Panc1 (cell line): Measurements from ENCODE around the gene RBBP4. TPM values are rescaled to one million over a fixed set of nuclear protein-coding genes. Genes with fewer than 3 reads are reported as not detected.
A peak's percentile ranks its signal among the peaks of the same experiment; 100 is the strongest.

Experiments used
- ATAC-seq: fragments of 200-7000 bp; cut with Tn5 transposase; 2 replicates; pipeline ENCODE4 v1.9.1; 2020; ENCODE audit warnings: mild to moderate bottlenecking, moderate library complexity
- BruUV-seq: library from RNA; stranded (reverse); fragments of 400-500 nt; replicated peaks from 2 replicates; lab custom pipeline; 2021; lab: Mats Ljungman, UMichigan
- CTCF ChIA-PET: fragments of 300-600 bp; sonication (Branson Sonifier 250); formaldehyde crosslinking; loops from one replicate; lab custom pipeline; 2022; ENCODE audit warnings: antibody characterized with exemption; lab: Charles Lee
- POLR2A ChIA-PET: fragments of 300-600 bp; sonication (Branson Sonifier 250); formaldehyde crosslinking; loops from one replicate; lab custom pipeline; 2022; ENCODE audit warnings: antibody characterized with exemption; lab: Charles Lee
- DNase-seq: peaks from one replicate; pipeline ENCODE4 v3.0.0-alpha.2; 2010; ENCODE audit warnings: low read depth, low spot score
- H3K27ac ChIP-seq: 2 replicates; pipeline ENCODE4 v1.5.1; 2011; ENCODE audit warnings: mild to moderate bottlenecking, low read length, inconsistent platforms
- H3K27me3 ChIP-seq: fragments of 200-500 bp; sonication (Bioruptor generic); 2 replicates; pipeline ENCODE4 v1.6.0; 2014; ENCODE audit warnings: low read length, inconsistent platforms; ENCODE audit not compliant: control insufficient read depth, insufficient read depth
- H3K36me3 ChIP-seq: fragments of 200-500 bp; sonication (Bioruptor generic); 2 replicates; pipeline ENCODE4 v1.5.1; 2014; ENCODE audit warnings: inconsistent platforms, mild to moderate bottlenecking, low read length, moderate library complexity; ENCODE audit not compliant: control insufficient read depth, insufficient read depth
- H3K4me1 ChIP-seq: 2 replicates; pipeline ENCODE4 v1.5.1; 2011; ENCODE audit warnings: inconsistent platforms, mild to moderate bottlenecking, low read length, moderate library complexity; ENCODE audit not compliant: control insufficient read depth, insufficient read depth
- H3K4me3 ChIP-seq, 2 experiments: 2 replicates each; pipeline ENCODE4 v1.5.1; 2011 to 2012; ENCODE audit warnings: low read depth in 2 of 2, low read length in 2 of 2, mild to moderate bottlenecking in 2 of 2, inconsistent platforms in 1 of 2, moderate library complexity in 1 of 2
- H3K9me3 ChIP-seq: fragments of 200-500 bp; sonication (Bioruptor generic); 2 replicates; pipeline ENCODE4 v1.5.1; 2014; ENCODE audit warnings: low read depth, mild to moderate bottlenecking, inconsistent platforms, low read length, moderate library complexity; ENCODE audit not compliant: control insufficient read depth, insufficient read depth
- CTCF ChIP-seq: fragments of 450-650 bp; IDR thresholded peaks from 2 replicates; pipeline ENCODE4 v1.5.1; 2017; ENCODE audit warnings: mild to moderate bottlenecking
- POLR2AphosphoS5 ChIP-seq: IDR thresholded peaks from 2 replicates; pipeline ENCODE4 v1.6.1; 2012; ENCODE audit warnings: mild to moderate bottlenecking, low read depth, low read length, moderate library complexity
- REST ChIP-seq, 2 experiments: IDR thresholded peaks; 2 replicates each; pipeline ENCODE4 v1.6.1; 2011 to 2012; ENCODE audit warnings: low read depth in 2 of 2, control low read depth in 1 of 2, low read length in 1 of 2, mild to moderate bottlenecking in 1 of 2, moderate library complexity in 1 of 2; ENCODE audit not compliant: insufficient read depth in 1 of 2
- SIN3A ChIP-seq: IDR thresholded peaks from 2 replicates; pipeline ENCODE4 v1.6.1; 2012; ENCODE audit warnings: low read depth, mild to moderate bottlenecking, low read length, moderate library complexity, borderline replicate concordance; ENCODE audit not compliant: insufficient read depth
- TCF7L2 ChIP-seq: IDR thresholded peaks from 2 replicates; pipeline ENCODE4 v1.6.1; 2011; ENCODE audit warnings: mild to moderate bottlenecking, low read depth, low read length, inconsistent platforms
- in situ Hi-C: cut with HindIII; loops from 2 replicates; pipeline ENCODE4 v1.10.0; 2016; ENCODE audit warnings: low sequenced_read_pairs, low pct_unique_long_range_greater_than_20kb
- intact Hi-C: fragments of 100-400 bp; cut with micrococcal nuclease; formaldehyde crosslinking; loops from one replicate; pipeline ENCODE4 v1.10.0; 2022; ENCODE audit not compliant: unreplicated experiment
- total RNA-seq: library from RNA; stranded (reverse); gene quantifications from one replicate; pipeline ENCODE4 v1.2.1, GENCODE V29; 2021; ENCODE audit not compliant: unreplicated experiment

Gene RBBP4
- total RNA-seq, 1 experiment from 2014 or later, result 376 TPM

GRCh38 chr1:32685498-32685897 lies 34.5 kb downstream of the RBBP4 start:
- no peaks in the 10 kb centered on the region for H3K27me3 ChIP-seq
- BruUV-seq, result no TSS peak
- TF ChIP-seq TCF7L2, result no peak
- no peak for TF ChIP-seq SIN3A
- no peak for TF ChIP-seq CTCF
- no peak for TF ChIP-seq POLR2AphosphoS5
- TF ChIP-seq REST (IDR thresholded peaks at IDR 0.05; ENCODE audit: insufficient read depth in 1 of 2, low read depth in 2 of 2, low read length in 1 of 2), result no peak
- H3K4me3 ChIP-seq, result no peak overlapping the region
- ATAC-seq (0 out of 2 replicates have a peak, but pooled peaks have one; percentile 18), DNase-seq (no peak)
- H3K4me1 ChIP-seq, result no peaks in the 10 kb centered on the region
- in situ Hi-C loops, result no loop called here
- no peak overlapping the region for H3K27ac ChIP-seq
- H3K9me3 ChIP-seq, result no peaks in the 10 kb centered on the region
- CTCF ChIA-PET, result no interaction called here
- peaks cover 35% of the 10 kb centered on the region for H3K36me3 ChIP-seq
- POLR2A ChIA-PET, result interaction anchor here (0.6 kb wide), 1 partner anchor 32 kb away, joined by 4 read pairs; no protein-coding TSS in a partner anchor
- intact Hi-C loops, result no loop called here

GRCh38 chr1:32686387-32686786 lies 35.4 kb downstream of the RBBP4 start:
- H3K4me3 ChIP-seq, result no peak overlapping the region
- no peaks in the 10 kb centered on the region for H3K9me3 ChIP-seq
- BruUV-seq, result no TSS peak
- peaks cover 27% of the 10 kb centered on the region for H3K36me3 ChIP-seq
- intact Hi-C loops (no loop called here), in situ Hi-C loops (no loop called here)
- H3K27me3 ChIP-seq, result no peaks in the 10 kb centered on the region
- no peak for TF ChIP-seq CTCF
- no peak for TF ChIP-seq POLR2AphosphoS5
- no peak for TF ChIP-seq TCF7L2
- TF ChIP-seq REST (IDR thresholded peaks at IDR 0.05; ENCODE audit: insufficient read depth in 1 of 2, low read depth in 2 of 2, low read length in 1 of 2), result no peak
- no peak for TF ChIP-seq SIN3A
- no peak overlapping the region for H3K27ac ChIP-seq
- ChIA-PET POLR2A (no interaction called here), CTCF (no interaction called here)
- ATAC-seq (no peak), DNase-seq (no peak)
- H3K4me1 ChIP-seq, result no peaks in the 10 kb centered on the region
